B cell (primary cell): ENCODE data around the gene CFAP47.

ENCODE experiments used
- CTCF ChIP-seq: fragments of 200-600 bp; IDR thresholded peaks from one replicate; pipeline ENCODE4 v1.8.0; 2022; ENCODE audit warnings: antibody characterized with exemption, mild to moderate bottlenecking
- EZH2 ChIP-seq: IDR thresholded peaks from 2 replicates; pipeline ENCODE4 v1.6.1; 2012; ENCODE audit warnings: borderline replicate concordance, low read depth, mild to moderate bottlenecking, moderate library complexity, low read length; ENCODE audit not compliant: insufficient read depth, poor library complexity, severe bottlenecking

GRCh38 chrX:36160081-36160480, 240.5 kb downstream of the CFAP47 start:
- TF ChIP-seq CTCF (no peak), EZH2 (no peak)
